ENCODE measurements around the gene HIVEP3.

GRCh38 chr1:41517062-41517438 is 401.7 kb downstream of the HIVEP3 start:
- TF ChIP-seq CTCF (IDR thresholded peaks at IDR 0.05) (no peak), EZH2 (IDR thresholded peaks at IDR 0.05) (no peak), EZH2phosphoT487 (IDR thresholded peaks at IDR 0.05) (no peak)
